Lower leg skin (tissue), 4 donors: ENCODE results near the gene NDUFB10. TPM values are rescaled to one million over a fixed set of nuclear protein-coding genes. Genes with fewer than 3 reads are reported as not detected.

ENCODE experiments used
- DNase-seq, 2 donors: peaks; one replicate each; pipeline ENCODE4 v3.0.0-alpha.2; 2019; ENCODE audit warnings: low spot score in 2 of 2
- H3K4me3 ChIP-seq: fragments of 200-600 bp; sonication (generic); 2 replicates; pipeline ENCODE4 v1.5.1; 2017; ENCODE audit warnings: mild to moderate bottlenecking, low read depth; ENCODE audit not compliant: poor library complexity, severe bottlenecking
- CTCF ChIP-seq, 3 donors: fragments of 450-650 bp; IDR thresholded peaks; one replicate each; pipeline ENCODE4 v1.5.1; 2016; ENCODE audit warnings: antibody characterized with exemption in 3 of 3, mild to moderate bottlenecking in 3 of 3, moderate library complexity in 2 of 3
- POLR2A ChIP-seq, 2 donors: fragments of 450-650 bp; IDR thresholded peaks; one replicate each; pipeline ENCODE4 v1.6.1; 2016 to 2017; ENCODE audit warnings: antibody characterized with exemption in 2 of 2, mild to moderate bottlenecking in 1 of 2, moderate library complexity in 1 of 2
- WGBS, 2 donors: methylation state at CpG; one replicate each; pipeline ENCODE4 v1.1.5; 2018; 5-methylcytosine and 5-hydroxymethylcytosine counted together
- intact Hi-C: fragments of 100-400 bp; cut with DNase I; formaldehyde crosslinking; loops from one replicate; pipeline ENCODE4 v1.15.0; 2023; ENCODE audit warnings: low total_unique reads
- total RNA-seq, 4 donors: library from RNA; depleted of rRNA; stranded (reverse); fragments of >200 nt; gene quantifications; one replicate each; pipeline ENCODE4 v1.1.0, GENCODE V29; 2016

Gene NDUFB10
- total RNA-seq, 4 donors from 2014 or later: 183 to 245 (median 217) TPM

DNA sequence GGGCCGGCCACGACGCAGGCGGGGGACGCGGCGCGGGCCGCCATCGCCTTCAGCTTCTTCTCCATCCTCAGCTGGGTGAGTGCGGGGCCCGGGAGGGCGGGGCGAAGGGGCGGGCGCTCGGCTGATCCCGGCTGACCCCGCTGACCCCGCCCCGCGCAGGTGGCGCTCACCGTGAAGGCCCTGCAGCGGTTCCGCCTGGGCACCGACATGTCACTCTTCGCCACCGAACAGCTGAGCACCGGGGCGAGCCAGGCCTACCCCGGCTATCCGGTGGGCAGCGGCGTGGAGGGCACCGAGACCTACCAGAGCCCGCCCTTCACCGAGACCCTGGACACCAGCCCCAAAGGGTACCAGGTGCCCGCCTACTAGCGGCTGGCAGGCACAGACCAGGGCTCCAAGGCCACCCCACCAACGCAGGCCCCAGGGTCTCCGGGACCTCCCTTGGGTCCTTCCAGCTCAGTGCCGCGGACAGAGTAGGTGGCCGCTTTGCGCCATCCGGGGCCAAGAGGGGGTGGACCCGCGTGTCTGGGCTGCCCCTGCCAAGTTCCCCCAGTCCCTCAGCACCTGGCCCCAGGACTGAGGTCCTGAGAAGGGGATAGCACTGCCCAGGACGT is 33.5 kb downstream of the NDUFB10 start:
- no peak for DNase-seq
- no peak for TF ChIP-seq POLR2A (IDR thresholded peaks at IDR 0.05)
- TF ChIP-seq CTCF (IDR thresholded peaks at IDR 0.05): no peak
- 50 to 81% methylated on average over 18 to 42 of the region's 50 CpGs for WGBS, 2 donors
- H3K4me3 ChIP-seq: no peak overlapping the region
- intact Hi-C loops: no loop called here

DNA sequence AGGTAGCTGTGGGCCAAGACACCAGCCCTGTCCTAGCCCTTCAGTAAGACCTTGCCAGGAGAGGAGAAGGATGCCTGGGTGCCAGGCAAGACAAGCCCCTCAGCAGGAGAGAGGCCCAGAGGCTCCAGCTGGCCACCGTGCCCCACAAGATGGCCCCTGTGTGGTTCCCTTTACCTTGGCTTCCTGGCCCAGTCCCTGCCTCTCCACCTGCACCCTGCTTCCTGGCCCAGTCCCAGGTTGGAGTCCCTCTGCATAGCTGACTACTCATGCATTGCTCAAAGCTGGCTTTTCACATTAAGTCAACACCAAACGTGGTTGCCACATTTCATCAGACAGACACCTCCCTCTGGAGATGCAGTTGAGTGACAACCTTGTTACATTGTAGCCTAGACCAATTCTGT is 34.4 kb downstream of the NDUFB10 start:
- no peak overlapping the region for H3K4me3 ChIP-seq
- 59 to 64% methylated on average over 2 of the region's 2 CpGs for WGBS, 2 donors
- intact Hi-C loops: no loop called here
- TF ChIP-seq POLR2A (IDR thresholded peaks at IDR 0.05) (no peak), CTCF (IDR thresholded peaks at IDR 0.05) (no peak)
- DNase-seq: no peak

- intact Hi-C loops: no loop called here
- no peak for DNase-seq
- WGBS, 2 donors: 78% methylated on average over 26 of the region's 26 CpGs
- TF ChIP-seq CTCF (IDR thresholded peaks at IDR 0.05): no peak
- TF ChIP-seq POLR2A (IDR thresholded peaks at IDR 0.05): no peak
- no peak overlapping the region for H3K4me3 ChIP-seq
Observed at GRCh38 chr16:1997494-1998359, 38.4 kb downstream of the NDUFB10 start.

DNA sequence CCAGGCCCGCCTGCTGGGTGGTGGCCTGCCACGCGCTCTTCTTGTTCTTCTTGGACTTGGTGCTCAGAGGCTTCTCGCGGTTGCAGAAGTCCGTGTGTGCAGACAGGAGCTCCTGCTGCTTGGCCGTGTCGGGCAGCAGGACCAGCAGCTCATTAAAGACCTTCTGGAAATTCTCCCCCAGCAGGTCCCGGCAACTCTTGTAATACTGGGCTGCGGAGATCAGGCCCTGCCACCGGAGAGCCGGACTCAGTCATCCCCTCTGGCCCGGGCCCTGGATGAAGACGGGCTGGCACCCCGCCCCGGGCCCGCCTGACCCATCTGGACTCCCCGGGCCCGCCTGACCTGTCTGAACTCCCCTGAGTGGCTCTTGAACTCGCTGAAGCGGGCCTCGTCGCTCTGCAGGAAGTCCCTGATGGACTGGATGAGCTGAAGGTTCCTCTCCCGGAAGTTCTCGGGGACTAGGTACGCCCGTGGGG is 39.1 kb downstream of the NDUFB10 start:
- no peak overlapping the region for H3K4me3 ChIP-seq
- no peak for DNase-seq
- 86 to 93% methylated on average over 19 to 25 of the region's 27 CpGs for whole genome bisulfite sequencing, 2 donors
- intact Hi-C loops: no loop called here
- TF ChIP-seq POLR2A (IDR thresholded peaks at IDR 0.05): no peak
- TF ChIP-seq CTCF (IDR thresholded peaks at IDR 0.05): no peak

GRCh38 chr16:1998852-1999801 is 39.8 kb downstream of the NDUFB10 start:
- TF ChIP-seq POLR2A (IDR thresholded peaks at IDR 0.05) (no peak), CTCF (IDR thresholded peaks at IDR 0.05) (no peak)

More at GRCh38 chr16:1998852-1999801, 39.8 kb downstream of the NDUFB10 start:
- WGBS, 2 donors: 91% methylated on average over 17 to 24 of the region's 39 CpGs
- no peak overlapping the region for H3K4me3 ChIP-seq
- no peak for DNase-seq
- intact Hi-C loops: no loop called here
